Adrenal gland (tissue), 5 donors: ENCODE measurements around the gene TEX2.

Experiments used
- CTCF ChIP-seq, 6 experiments: fragments of 450-650 bp in 4 of 6; fragments of 200-600 bp in 2 of 6; sonication (generic) in 1 of 6; IDR thresholded peaks; 1 replicate in 5 of 6; 2 replicates in 1 of 6; pipeline versions ENCODE4 v1.5.1 to v1.8.0; 2016 to 2021; ENCODE audit warnings: antibody characterized with exemption in 6 of 6, mild to moderate bottlenecking in 2 of 6, moderate library complexity in 1 of 6
- POLR2A ChIP-seq, 2 donors: fragments of 450-650 bp; IDR thresholded peaks; one replicate each; pipeline ENCODE4 v1.6.1; 2017; ENCODE audit warnings: antibody characterized with exemption in 2 of 2, mild to moderate bottlenecking in 2 of 2, moderate library complexity in 1 of 2
- donor health status: DM: no; HTN: no; CAD: no.

DNA sequence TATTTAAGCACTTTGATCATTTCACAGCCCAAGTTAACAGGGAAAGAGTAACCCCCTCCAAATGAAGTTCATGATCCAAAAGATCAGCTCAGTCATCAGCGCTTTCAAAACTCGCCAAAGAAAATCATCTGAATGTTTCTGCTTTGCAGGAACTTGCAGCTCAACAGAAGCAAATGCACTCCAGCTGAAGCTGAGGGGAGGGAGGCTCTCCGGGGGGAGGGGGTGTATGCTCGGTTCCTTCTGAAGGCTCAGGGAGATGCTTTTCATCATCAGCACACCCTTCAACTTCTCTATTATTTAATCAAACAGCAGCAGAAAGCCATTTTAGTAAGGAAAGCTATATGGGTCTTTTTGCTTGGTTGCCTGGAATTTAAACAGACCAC, 108.8 kb downstream of the TEX2 start:
- TF ChIP-seq POLR2A (IDR thresholded peaks at IDR 0.05), result no peak
- no peak for TF ChIP-seq CTCF (IDR thresholded peaks at IDR 0.05)
